SK-N-SH treated with all-trans-retinoic acid at 6 μM for 48 hours (cell line): Measurements from ENCODE around the gene SCN1B.

Experiments used
- ATAC-seq: fragments of 200-7000 bp; cut with Tn5 transposase; 3 replicates; pipeline ENCODE4 v1.9.1; 2020; ENCODE audit warnings: mild to moderate bottlenecking, moderate library complexity
- ARNTL ChIP-seq: fragments of 450-650 bp; formaldehyde crosslinking; IDR thresholded peaks from 2 replicates; pipeline ENCODE4 v1.5.0; 2020; ENCODE audit warnings: low read depth, mild to moderate bottlenecking, moderate library complexity, borderline replicate concordance
- BACH2 ChIP-seq: fragments of 250-450 bp; sonication (Bioruptor Pico); IDR thresholded peaks from 2 replicates; pipeline ENCODE4 v1.9.0; 2021; ENCODE audit warnings: mild to moderate bottlenecking, borderline replicate concordance
- CSDC2 ChIP-seq: fragments of 250-450 bp; sonication (Bioruptor Pico); IDR thresholded peaks from 2 replicates; pipeline ENCODE4 v1.5.0; 2020; ENCODE audit warnings: mild to moderate bottlenecking, moderate library complexity
- ESRRG ChIP-seq: fragments of 250-450 bp; sonication (Bioruptor Pico); IDR thresholded peaks from 2 replicates; pipeline ENCODE4 v1.6.1; 2021; ENCODE audit warnings: mild to moderate bottlenecking
- GLIS3 ChIP-seq: fragments of 250-450 bp; sonication (Bioruptor Pico); IDR thresholded peaks from 2 replicates; pipeline ENCODE4 v1.5.0; 2020; ENCODE audit warnings: mild to moderate bottlenecking, moderate library complexity
- ISL1 ChIP-seq: fragments of 250-450 bp; sonication (Bioruptor Pico); IDR thresholded peaks from 2 replicates; pipeline ENCODE4 v2.1.2; 2022; ENCODE audit warnings: mild to moderate bottlenecking, moderate library complexity
- OSR1 ChIP-seq: fragments of 250-450 bp; sonication (Bioruptor Pico); IDR thresholded peaks from 2 replicates; pipeline ENCODE4 v1.8.0; 2022; ENCODE audit warnings: moderate library complexity, mild to moderate bottlenecking, inconsistent platforms
- PPARA ChIP-seq: fragments of 250-450 bp; sonication (Bioruptor Pico); IDR thresholded peaks from 2 replicates; pipeline ENCODE4 v1.5.0; 2020; ENCODE audit warnings: mild to moderate bottlenecking, borderline replicate concordance
- RARB ChIP-seq: fragments of 250-450 bp; sonication (Bioruptor Pico); IDR thresholded peaks from 2 replicates; pipeline ENCODE4 v1.8.0; 2021; ENCODE audit warnings: mild to moderate bottlenecking, moderate library complexity
- SNAI2 ChIP-seq: fragments of 250-450 bp; sonication (Bioruptor Pico); IDR thresholded peaks from 2 replicates; pipeline ENCODE4 v1.5.0; 2020; ENCODE audit warnings: mild to moderate bottlenecking, moderate library complexity
- TCF4 ChIP-seq: fragments of 250-450 bp; sonication (Bioruptor Pico); IDR thresholded peaks from 2 replicates; pipeline ENCODE4 v1.8.0; 2021; ENCODE audit warnings: mild to moderate bottlenecking, moderate library complexity, borderline replicate concordance
- TOX ChIP-seq: fragments of 250-450 bp; sonication (Bioruptor Pico); IDR thresholded peaks from 2 replicates; pipeline ENCODE4 v1.8.0; 2021; ENCODE audit warnings: mild to moderate bottlenecking, moderate library complexity, borderline replicate concordance
- ZC3H10 ChIP-seq: fragments of 250-450 bp; sonication (Bioruptor Pico); IDR thresholded peaks from 2 replicates; pipeline ENCODE4 v1.5.1; 2021; ENCODE audit warnings: mild to moderate bottlenecking, moderate library complexity
- ZFP30 ChIP-seq: fragments of 450-650 bp; formaldehyde crosslinking; IDR thresholded peaks from 2 replicates; pipeline ENCODE4 v1.5.0; 2022; ENCODE audit warnings: mild to moderate bottlenecking, moderate library complexity
- ZNF565 ChIP-seq: fragments of 450-650 bp; formaldehyde crosslinking; conservative IDR thresholded peaks from 2 replicates; pipeline ENCODE4 v1.5.0; 2020; ENCODE audit warnings: low read depth, mild to moderate bottlenecking, moderate library complexity
- ZNF70 ChIP-seq: fragments of 450-650 bp; formaldehyde crosslinking; IDR thresholded peaks from 2 replicates; pipeline ENCODE4 v1.5.0; 2020; ENCODE audit warnings: mild to moderate bottlenecking, moderate library complexity
- ZNF8 ChIP-seq: fragments of 450-650 bp; formaldehyde crosslinking; IDR thresholded peaks from 2 replicates; pipeline ENCODE4 v1.5.0; 2020; ENCODE audit warnings: mild to moderate bottlenecking, moderate library complexity
- TF ChIP-seq, protein P1 (sequence below): fragments of 250-450 bp; sonication (Bioruptor Pico); IDR thresholded peaks from 2 replicates; pipeline ENCODE4 v1.5.1; 2020; ENCODE audit warnings: low read depth, mild to moderate bottlenecking, moderate library complexity
- TF ChIP-seq, protein P2 (sequence below): fragments of 250-450 bp; sonication (Bioruptor Pico); IDR thresholded peaks from 2 replicates; pipeline ENCODE4 v1.8.0; 2020; ENCODE audit warnings: mild to moderate bottlenecking, moderate library complexity, borderline replicate concordance
- TF ChIP-seq, protein P3 (sequence below): fragments of 250-450 bp; sonication (Bioruptor Pico); IDR thresholded peaks from 2 replicates; pipeline ENCODE4 v1.8.0; 2021; ENCODE audit warnings: low read depth, mild to moderate bottlenecking, moderate library complexity, borderline replicate concordance
- TF ChIP-seq, protein P4 (sequence below): fragments of 250-450 bp; sonication (Bioruptor Pico); IDR thresholded peaks from 2 replicates; pipeline ENCODE4 v1.5.0; 2020; ENCODE audit warnings: mild to moderate bottlenecking, moderate library complexity
- TF ChIP-seq, protein P5 (sequence below): fragments of 250-450 bp; sonication (Bioruptor Pico); IDR thresholded peaks from 2 replicates; pipeline ENCODE4 v1.5.1; 2021; ENCODE audit warnings: mild to moderate bottlenecking, moderate library complexity

SCN1B gene

DNA sequence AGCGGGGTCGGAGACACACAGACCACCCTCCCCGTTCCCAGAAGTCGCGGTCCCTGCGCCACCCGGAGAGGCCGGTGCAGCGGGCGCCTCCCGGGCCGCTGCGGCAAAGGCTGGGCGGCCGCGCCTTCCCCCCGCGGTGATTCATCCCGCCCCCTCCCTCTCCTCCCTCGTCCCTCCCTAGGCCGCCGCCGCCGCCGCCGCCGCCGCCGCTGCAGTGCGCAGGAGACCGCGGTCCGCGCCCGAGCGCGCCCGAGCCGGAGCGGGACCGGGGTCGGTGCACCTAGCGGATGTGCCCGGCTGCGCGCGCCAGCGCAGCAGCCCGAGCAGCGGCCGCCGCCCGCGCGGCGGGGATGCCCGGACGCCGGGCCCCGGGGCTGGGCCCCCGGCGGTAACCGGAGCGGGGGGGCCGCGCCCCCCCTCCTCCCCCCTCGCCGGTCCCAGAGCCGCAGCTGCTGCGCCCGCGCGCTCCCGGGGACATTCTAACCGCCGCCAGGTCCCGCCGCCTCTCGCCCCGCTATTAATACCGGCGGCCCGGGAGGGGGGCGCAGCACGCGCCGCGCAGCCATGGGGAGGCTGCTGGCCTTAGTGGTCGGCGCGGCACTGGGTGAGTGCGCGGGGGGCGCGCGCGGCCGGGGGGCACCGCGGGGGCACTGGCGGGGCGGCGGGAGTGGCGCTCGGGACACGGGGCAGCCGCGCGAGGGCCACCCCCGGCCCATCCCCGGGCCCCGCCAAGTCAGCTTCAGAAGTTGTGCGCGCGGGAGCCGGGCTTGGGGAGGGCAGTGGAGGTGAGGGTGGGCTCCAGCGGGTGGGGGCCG lies at the start of gene SCN1B:
TSS of gene SCN1B (plus strand) at position 214 of the 815 bp plus-strand sequence. CDS start at position 565, 351 bp downstream.
- ATAC-seq, result peak; percentile 81
- TF ChIP-seq ZNF8 (no peak), ESRRG (CRISPR knock-in tag) (no peak), ZC3H10 (CRISPR knock-in tag) (no peak), GLIS3 (CRISPR knock-in tag) (no peak), OSR1 (CRISPR knock-in tag) (no peak), CSDC2 (no peak), ISL1 (CRISPR knock-in tag) (no peak), TCF4 (CRISPR knock-in tag) (no peak), BACH2 (CRISPR knock-in tag) (no peak), RARB (no peak), ZNF565 (no peak), TOX (CRISPR knock-in tag) (no peak), ARNTL (CRISPR knock-in tag) (no peak), SNAI2 (CRISPR knock-in tag) (no peak), ZNF70 (CRISPR knock-in tag) (no peak), PPARA (CRISPR knock-in tag) (no peak)
- TF ChIP-seq, protein P1, sequence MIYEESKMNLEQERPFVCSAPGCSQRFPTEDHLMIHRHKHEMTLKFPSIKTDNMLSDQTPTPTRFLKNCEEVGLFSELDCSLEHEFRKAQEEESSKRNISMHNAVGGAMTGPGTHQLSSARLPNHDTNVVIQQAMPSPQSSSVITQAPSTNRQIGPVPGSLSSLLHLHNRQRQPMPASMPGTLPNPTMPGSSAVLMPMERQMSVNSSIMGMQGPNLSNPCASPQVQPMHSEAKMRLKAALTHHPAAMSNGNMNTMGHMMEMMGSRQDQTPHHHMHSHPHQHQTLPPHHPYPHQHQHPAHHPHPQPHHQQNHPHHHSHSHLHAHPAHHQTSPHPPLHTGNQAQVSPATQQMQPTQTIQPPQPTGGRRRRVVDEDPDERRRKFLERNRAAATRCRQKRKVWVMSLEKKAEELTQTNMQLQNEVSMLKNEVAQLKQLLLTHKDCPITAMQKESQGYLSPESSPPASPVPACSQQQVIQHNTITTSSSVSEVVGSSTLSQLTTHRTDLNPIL, result no peak
- TF ChIP-seq, protein P2, sequence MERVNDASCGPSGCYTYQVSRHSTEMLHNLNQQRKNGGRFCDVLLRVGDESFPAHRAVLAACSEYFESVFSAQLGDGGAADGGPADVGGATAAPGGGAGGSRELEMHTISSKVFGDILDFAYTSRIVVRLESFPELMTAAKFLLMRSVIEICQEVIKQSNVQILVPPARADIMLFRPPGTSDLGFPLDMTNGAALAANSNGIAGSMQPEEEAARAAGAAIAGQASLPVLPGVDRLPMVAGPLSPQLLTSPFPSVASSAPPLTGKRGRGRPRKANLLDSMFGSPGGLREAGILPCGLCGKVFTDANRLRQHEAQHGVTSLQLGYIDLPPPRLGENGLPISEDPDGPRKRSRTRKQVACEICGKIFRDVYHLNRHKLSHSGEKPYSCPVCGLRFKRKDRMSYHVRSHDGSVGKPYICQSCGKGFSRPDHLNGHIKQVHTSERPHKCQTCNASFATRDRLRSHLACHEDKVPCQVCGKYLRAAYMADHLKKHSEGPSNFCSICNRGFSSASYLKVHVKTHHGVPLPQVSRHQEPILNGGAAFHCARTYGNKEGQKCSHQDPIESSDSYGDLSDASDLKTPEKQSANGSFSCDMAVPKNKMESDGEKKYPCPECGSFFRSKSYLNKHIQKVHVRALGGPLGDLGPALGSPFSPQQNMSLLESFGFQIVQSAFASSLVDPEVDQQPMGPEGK (CRISPR knock-in tag), result no peak
- TF ChIP-seq, protein P3, sequence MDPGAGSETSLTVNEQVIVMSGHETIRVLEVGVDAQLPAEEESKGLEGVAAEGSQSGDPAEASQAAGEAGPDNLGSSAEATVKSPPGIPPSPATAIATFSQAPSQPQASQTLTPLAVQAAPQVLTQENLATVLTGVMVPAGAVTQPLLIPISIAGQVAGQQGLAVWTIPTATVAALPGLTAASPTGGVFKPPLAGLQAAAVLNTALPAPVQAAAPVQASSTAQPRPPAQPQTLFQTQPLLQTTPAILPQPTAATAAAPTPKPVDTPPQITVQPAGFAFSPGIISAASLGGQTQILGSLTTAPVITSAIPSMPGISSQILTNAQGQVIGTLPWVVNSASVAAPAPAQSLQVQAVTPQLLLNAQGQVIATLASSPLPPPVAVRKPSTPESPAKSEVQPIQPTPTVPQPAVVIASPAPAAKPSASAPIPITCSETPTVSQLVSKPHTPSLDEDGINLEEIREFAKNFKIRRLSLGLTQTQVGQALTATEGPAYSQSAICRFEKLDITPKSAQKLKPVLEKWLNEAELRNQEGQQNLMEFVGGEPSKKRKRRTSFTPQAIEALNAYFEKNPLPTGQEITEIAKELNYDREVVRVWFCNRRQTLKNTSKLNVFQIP (CRISPR knock-in tag), result no peak
- TF ChIP-seq, protein P4, sequence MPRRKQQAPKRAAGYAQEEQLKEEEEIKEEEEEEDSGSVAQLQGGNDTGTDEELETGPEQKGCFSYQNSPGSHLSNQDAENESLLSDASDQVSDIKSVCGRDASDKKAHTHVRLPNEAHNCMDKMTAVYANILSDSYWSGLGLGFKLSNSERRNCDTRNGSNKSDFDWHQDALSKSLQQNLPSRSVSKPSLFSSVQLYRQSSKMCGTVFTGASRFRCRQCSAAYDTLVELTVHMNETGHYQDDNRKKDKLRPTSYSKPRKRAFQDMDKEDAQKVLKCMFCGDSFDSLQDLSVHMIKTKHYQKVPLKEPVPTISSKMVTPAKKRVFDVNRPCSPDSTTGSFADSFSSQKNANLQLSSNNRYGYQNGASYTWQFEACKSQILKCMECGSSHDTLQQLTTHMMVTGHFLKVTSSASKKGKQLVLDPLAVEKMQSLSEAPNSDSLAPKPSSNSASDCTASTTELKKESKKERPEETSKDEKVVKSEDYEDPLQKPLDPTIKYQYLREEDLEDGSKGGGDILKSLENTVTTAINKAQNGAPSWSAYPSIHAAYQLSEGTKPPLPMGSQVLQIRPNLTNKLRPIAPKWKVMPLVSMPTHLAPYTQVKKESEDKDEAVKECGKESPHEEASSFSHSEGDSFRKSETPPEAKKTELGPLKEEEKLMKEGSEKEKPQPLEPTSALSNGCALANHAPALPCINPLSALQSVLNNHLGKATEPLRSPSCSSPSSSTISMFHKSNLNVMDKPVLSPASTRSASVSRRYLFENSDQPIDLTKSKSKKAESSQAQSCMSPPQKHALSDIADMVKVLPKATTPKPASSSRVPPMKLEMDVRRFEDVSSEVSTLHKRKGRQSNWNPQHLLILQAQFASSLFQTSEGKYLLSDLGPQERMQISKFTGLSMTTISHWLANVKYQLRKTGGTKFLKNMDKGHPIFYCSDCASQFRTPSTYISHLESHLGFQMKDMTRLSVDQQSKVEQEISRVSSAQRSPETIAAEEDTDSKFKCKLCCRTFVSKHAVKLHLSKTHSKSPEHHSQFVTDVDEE (CRISPR knock-in tag), result no peak
- TF ChIP-seq, all 23 proteins: peak for 0

DNA sequence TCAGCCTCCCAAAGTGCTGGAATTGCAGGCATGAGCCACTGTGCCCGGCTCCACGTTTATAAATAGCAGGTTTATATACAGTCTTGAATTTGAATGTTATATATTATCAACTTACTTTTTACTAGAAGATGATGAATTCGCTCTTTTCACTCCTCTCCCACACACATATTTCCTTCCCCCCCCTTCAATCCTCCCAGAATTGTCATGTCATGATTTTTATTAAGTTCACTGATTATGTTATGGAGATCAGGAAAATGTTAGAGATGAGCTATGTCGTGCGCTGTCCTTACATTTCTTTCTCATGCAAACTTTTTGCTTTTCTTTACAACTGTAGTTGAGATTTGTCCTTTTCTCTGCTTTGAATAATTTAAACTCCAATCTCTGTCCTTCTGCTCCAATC lies 48.0 kb upstream of the SCN1B start:
- TF ChIP-seq ZFP30 (CRISPR knock-in tag) (no peak), ISL1 (CRISPR knock-in tag) (no peak), ZNF8 (no peak), RARB (no peak), OSR1 (CRISPR knock-in tag) (no peak), ESRRG (CRISPR knock-in tag) (no peak), SNAI2 (CRISPR knock-in tag) (no peak), CSDC2 (no peak)
- TF ChIP-seq, protein P4 (CRISPR knock-in tag), result no peak
- TF ChIP-seq, protein P1, result no peak
- TF ChIP-seq, protein P5, sequence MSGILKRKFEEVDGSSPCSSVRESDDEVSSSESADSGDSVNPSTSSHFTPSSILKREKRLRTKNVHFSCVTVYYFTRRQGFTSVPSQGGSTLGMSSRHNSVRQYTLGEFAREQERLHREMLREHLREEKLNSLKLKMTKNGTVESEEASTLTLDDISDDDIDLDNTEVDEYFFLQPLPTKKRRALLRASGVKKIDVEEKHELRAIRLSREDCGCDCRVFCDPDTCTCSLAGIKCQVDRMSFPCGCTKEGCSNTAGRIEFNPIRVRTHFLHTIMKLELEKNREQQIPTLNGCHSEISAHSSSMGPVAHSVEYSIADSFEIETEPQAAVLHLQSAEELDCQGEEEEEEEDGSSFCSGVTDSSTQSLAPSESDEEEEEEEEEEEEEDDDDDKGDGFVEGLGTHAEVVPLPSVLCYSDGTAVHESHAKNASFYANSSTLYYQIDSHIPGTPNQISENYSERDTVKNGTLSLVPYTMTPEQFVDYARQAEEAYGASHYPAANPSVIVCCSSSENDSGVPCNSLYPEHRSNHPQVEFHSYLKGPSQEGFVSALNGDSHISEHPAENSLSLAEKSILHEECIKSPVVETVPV (CRISPR knock-in tag), result no peak

More for the DNA sequence above, 48.0 kb upstream of the SCN1B start:
- ATAC-seq, result no peak
